HG02642 (cell line): ENCODE results near the gene CD86.
"Not testable (repeated sequence)": the region's sequence is repeated elsewhere in the genome, so short reads cannot be mapped to it uniquely, and the experiment has no call there.

Source experiments
- ATAC-seq: cut with Tn5 transposase; IDR thresholded peaks from one replicate; pipeline ENCODE4 v1.9.1; 2021; ENCODE audit warnings: mild to moderate bottlenecking; ENCODE audit not compliant: unreplicated experiment, poor library complexity

The CD86 gene

DNA sequence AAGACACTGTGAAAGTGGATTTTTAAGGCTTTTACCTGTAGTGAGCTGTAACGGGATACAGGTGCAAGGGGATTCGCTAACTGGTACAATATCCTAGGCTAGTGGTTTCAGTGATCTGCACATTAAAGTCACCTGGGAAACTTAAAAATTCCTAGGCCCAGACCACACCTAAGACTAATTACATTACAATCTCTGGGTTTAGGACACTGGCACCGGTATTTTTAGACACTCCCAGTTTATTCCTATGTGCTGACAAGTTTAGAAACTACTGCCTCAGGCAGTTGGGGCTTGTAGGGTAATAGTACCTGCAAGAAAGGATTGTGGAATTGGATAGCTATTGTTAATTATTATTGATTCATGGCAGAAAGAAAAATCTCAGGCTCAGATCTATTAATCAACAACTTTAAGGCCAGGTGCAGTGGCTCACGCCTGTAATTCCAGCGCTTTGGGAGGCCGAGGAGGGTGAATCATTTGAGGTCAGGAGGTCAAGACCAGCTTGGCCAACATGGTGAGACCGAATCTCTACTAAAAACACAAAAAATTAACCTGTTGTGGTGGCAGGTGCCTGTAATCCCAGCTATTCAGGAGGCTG, 77.9 kb downstream of the CD86 start:
- no peak for ATAC-seq

DNA sequence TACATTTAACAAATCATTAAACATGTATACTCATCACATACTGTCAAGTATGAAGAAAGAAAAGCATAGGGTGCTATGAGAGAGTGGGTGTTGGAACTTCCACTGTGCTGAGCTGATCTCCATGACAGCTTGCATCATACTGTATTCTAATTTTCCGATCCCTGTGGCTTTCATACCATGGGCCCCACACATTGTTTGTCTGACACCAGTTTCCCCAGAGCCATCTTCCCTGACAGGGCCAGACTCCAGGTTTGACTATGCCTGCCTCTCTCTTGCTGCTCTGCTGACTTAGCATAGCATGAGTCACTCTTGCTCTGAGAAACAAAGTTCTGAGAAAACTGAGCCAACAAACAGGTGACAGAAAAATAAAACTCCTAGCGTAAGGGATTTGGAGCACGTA, 91.3 kb downstream of the CD86 start:
- ATAC-seq, result peak; percentile 87

DNA sequence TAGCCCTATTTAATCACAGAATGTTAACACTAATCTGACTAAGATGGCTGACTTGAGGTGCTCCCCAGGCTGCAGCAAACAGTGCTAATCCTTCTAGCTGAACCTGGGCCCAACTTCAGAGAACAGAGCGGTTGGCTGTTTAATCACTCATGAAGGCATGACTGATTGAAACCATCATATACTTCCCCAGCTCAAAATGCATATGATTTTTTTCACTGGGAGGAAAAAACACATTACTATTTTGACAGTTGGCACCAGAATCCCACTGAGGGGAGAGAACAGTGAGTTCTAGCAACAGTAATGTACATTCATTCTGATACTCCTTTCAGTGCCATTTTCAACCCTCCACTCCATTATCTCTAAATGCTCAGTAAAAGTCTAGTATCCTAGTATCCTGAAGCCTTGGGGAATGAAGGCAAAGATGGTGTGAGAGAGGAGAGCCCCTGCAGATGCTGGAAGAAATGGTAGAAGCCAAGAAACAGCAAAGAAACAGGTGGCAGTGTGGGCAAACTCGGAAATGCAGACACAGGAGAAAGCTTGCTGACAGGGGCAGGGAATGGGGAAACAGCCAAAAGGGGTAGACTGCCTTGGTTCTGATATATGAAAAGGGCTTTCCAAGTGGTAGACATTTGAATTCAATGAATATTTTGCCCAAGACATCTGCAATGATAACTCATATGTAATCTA, 93.9 kb downstream of the CD86 start:
- no peak for ATAC-seq

DNA sequence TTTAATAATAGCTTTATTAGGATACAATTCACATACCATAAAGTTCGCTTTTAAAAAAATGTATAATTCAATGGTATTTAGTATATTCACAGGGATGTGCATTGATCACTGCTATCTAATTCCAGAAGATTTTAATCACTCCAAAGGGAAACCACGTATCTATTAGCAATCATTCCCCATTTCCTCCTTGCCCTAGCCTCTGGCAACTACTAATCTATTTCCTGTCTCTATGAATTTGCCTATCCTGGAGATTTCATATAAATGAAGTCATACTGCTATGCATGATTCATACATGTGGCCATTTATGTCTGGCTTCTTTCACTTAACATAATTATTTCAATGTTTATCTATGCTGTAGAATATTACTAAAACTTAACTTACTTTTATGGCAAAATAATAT, 96.3 kb downstream of the CD86 start:
- no peak for ATAC-seq

DNA sequence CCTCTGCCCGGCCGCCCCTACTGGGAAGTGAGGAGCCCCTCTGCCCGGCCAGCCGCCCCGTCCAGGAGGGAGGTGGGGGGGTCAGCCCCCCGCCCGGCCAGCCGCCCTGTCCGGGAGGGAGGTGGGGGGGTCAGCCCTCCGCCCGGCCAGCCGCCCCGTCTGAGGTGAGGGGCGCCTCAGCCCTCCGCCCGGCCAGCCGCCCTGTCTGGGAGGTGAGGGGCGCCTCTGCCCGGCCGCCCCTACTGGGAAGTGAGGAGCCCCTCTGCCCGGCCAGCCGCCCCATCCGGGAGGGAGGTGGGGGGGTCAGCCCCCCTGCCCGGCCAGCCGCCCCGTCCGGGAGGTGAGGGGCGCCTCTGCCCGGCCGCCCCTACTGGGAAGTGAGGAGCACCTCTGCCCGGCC, 109.8 kb downstream of the CD86 start:
- not testable (repeated sequence) for ATAC-seq

DNA sequence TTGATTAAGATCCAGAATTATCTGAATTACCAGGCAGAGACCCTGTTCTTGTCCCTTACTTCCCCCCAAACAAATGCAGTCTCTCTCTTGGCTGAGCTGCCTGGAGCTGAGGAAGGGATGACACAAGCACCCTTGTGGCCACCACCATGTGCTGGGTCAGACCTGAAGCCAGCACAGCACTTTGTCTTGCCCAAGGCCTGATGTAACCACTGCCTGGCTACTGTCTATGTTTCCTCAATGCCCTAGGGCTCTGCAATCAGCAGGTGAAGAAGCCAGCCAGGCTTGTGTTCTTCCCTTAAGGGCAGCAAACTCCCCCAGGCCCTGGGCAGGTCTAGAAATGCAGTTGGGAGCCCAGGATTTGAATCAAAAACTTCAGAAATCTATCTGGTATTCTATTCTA, 112.5 kb downstream of the CD86 start:
- no peak for ATAC-seq

DNA sequence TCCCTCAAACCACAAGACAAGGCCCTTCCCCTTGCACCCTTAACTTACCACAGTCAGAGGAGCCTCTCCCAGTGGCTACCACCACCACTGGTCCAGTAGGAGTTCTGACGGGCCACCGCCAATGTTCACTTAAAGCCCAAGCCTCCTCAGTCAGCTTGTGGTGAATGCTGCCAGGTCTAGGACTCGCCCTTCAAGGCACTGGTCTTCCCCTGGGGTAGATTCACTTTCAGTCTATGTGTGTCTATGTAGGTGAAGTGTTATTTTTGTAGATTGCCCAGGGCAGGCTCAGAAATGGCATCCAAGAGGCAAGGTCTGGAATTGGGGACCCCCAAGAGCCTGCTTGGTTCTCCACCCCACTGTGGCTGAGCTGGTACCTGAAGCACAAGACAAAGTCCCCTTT, 112.9 kb downstream of the CD86 start:
- ATAC-seq, result no peak

DNA sequence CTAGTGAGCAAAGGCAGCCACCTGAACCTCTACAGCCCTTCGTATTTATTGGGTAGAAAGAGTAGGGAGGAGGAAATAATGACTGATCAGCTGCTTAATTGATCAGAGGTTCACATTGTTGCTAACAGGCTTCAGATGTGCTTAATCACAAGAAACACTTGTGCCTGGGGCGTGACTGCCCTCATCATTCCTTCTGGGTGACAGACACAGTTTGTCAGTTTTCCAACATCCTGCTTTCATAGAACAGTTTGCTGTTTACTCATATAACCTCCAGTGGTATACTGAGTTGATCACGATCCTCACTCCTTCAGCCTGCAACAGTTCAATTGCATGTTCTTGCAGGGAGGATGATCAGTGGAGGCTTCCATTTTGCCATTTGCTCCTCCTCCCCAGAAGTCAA, 114.7 kb downstream of the CD86 start:
- no peak for ATAC-seq
